GM21381 (cell line): ENCODE results near the gene NPNT.
A peak's percentile ranks its signal among the peaks of the same experiment; 100 is the strongest.
"Not testable (repeated sequence)": the region's sequence is repeated elsewhere in the genome, so short reads cannot be mapped to it uniquely, and the experiment has no call there.

Source experiments
- ATAC-seq: cut with Tn5 transposase; IDR thresholded peaks from one replicate; pipeline ENCODE4 v1.9.1; 2021; ENCODE audit warnings: mild to moderate bottlenecking, moderate library complexity; ENCODE audit not compliant: unreplicated experiment

NPNT gene, protein sequence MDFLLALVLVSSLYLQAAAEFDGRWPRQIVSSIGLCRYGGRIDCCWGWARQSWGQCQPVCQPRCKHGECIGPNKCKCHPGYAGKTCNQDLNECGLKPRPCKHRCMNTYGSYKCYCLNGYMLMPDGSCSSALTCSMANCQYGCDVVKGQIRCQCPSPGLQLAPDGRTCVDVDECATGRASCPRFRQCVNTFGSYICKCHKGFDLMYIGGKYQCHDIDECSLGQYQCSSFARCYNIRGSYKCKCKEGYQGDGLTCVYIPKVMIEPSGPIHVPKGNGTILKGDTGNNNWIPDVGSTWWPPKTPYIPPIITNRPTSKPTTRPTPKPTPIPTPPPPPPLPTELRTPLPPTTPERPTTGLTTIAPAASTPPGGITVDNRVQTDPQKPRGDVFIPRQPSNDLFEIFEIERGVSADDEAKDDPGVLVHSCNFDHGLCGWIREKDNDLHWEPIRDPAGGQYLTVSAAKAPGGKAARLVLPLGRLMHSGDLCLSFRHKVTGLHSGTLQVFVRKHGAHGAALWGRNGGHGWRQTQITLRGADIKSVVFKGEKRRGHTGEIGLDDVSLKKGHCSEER

DNA sequence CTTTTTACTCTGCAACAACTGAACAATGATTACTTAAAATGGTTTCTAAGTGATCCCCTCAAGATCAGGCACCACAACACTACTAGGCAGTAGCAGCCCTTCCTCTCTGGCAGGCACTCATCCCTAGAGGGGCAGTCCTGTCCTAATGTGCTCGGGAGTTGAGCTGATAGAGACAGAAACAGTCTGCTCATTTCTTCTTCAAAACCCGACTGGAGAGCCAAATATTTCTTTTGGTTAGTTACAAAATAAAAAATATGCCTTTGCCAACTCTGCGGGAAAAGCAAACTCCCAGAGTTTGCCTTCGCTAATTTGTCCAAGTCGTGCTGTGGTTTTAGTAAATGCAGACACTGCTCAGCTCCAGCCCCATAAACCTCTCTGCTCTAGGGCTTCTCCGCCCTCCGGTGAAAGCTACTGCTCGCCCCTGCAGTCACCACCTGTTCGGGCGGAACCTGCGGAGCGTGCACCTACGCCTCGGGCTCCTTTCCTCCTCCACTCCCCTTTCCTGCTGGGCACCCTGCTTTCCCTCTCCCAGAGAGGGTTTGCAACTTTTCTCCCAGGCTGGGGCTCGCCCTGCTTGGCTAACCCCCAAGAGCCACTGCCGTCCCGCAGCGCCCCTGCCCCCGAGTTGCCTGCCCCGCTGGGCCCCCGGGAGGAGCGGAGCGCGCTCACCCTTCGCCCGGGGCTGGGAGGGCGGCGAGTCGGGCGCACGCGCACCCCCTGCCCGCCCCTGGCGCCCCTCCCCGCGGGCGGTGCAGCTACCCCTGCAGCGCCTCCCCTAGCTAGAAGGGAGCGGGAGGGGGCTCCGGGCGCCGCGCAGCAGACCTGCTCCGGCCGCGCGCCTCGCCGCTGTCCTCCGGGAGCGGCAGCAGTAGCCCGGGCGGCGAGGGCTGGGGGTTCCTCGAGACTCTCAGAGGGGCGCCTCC lies at the start of gene NPNT:
Gene NPNT, plus strand, starts transcription at position 812 of the 923 bp plus-strand sequence. CDS start 182 bp downstream, outside the sequence.
- ATAC-seq = peak; percentile 19

DNA sequence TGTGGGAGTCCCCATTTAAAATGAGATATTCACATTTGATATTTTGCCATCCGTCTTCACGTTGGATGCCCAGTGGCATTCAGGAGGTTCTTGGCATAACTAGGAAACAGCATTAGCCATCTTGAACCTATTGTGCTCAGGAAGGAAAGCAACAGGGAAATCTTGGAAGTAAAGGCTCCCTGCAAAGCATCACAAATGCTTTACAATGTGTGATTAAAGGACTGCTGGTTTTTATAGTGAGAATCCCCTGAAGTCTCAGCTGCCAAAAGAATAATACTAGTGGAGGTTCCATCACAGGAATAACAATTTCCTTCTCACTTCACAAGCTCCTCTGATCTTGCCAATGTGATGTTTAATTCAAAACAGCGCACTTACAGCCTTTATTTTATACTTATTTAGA lies 49.7 kb upstream of the NPNT start:
- ATAC-seq = no peak

DNA sequence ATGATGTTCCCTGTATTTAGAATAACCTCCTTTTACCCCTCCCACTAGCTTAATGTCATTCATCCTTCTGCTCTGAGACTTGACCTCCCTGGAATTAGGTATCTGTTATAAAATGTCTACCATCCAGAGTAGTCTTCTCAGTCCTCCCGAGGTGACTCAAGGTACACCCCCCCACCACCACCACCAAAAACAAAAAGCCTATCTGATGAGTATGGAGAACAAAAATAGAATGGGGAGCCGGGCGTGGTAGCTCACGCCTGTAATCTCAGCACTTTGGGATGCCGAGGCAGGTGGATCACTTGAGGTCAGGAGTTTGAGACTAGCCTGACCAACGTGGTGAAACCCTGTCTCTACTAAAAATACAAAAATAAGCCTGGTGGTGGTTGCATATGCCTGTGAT lies 46.9 kb upstream of the NPNT start:
- ATAC-seq = not testable (repeated sequence)

DNA sequence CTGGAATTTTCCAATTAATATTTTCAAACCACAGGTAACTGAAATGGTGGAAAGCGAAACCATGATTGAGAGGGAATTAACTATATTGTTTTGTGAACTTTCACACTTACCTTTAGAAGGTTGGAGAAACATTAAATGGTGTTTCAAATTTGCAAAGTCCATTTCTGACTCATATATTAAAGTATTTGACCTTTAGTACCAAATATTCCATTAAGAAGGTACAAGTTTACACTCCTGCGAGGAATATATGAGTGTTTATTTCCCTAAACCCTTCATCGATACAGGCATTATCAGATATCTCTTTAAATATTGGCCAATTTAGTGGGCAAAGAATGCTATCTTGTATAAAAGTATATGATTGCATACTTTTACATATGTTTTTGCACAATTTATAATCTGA lies 44.1 kb upstream of the NPNT start:
- ATAC-seq = no peak

DNA sequence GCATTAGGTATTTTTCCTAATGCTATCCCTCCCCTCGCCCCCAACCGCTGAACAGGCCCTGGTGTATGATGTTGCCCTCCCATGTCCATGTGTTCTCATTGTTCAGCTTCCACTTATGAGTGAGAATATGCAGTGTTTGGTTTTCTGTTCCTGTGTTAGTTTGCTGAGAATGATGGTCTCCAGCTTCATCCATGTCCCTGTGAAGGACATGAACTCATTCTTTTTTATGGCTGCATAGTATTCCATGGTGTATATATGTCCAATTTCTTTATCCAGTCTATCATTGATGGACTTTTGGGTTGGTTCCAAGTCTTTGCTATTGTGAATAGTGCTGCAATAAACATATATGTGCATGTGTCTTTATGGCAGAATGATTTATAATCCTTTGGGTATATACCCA lies 43.0 kb upstream of the NPNT start:
- ATAC-seq = not testable (repeated sequence)

DNA sequence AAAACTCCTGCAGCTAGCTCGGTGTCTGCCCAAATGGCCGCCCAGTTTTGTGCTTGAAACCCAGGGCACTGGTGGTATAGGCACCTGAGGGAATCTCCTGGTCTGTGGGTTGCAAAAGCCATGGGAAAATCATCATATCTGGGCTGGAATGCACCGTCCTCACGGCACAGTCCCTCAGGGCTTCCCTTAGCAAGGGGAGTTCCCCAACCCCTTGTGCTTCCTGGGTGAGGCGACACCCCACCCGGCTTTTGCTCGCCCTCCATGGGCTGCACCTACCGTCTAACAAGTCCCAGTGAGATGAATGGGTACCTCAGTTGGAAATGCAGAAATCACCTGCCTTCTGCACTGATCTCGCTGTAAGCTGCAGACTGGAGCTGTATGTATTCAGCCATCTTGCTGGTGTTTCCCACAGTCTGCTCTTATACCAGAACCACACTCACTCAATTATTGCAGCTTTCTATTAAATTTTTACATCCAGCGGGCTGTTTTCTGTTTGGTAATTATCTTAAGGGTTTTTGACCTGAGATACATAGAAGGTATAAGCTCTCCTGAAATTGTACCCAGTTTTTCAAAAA lies 36.7 kb upstream of the NPNT start:
- ATAC-seq = no peak

DNA sequence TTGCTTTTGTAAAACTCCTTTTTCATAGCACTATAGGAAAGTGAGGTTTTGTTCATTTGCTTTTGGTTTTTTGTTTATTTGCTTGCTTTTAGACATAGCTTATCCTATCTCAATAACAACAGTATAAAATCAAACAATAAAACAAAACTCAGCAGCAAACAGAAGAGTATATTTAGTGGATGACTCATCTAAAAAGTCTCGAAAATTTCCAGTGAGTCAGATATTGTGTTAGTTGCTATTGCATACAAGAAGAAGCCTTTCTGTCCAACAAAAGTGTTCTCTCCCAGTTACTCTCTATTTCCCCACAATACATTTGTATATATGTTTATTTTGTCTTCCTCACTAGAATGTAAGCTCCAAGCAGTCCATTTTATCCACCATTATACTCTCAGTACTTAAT lies 36.0 kb upstream of the NPNT start:
- no peak for ATAC-seq

DNA sequence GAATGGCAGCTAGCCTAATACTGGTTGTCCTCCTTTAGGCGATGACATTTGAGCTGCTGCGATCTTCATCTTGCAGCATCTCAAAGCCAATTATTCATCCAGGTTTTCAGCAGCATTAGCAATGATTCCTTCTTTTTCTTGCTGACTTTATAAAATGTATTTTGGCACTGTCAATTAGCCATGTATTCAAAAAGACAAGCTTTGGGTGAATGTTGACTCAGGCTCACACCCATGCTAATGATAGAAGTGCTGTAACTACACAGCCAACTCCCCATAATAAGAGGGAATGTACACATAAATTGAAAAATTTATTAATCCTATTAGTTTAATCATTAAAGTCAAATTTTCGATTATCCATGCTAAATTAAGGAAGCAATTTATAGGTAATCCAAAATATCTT lies 24.3 kb upstream of the NPNT start:
- ATAC-seq = no peak

DNA sequence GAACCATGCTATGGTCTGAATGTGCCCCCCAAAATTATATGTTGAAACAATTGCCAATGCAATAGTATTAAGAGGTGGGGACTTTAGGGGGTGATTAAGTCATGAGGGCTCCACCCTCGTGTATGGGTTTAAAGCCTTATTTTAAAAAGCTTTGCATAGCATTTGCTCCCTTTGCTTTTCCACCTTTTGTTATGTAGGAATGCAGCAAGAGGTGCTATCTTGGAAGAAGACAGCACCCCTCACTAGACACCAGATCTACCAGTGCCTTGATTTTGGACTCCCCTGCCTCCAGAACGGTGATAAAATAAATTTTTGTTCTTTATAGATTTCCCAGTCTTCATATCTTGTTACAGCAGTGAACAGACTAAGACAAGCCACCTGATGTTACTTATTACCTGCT lies 23.3 kb upstream of the NPNT start:
- ATAC-seq = no peak

DNA sequence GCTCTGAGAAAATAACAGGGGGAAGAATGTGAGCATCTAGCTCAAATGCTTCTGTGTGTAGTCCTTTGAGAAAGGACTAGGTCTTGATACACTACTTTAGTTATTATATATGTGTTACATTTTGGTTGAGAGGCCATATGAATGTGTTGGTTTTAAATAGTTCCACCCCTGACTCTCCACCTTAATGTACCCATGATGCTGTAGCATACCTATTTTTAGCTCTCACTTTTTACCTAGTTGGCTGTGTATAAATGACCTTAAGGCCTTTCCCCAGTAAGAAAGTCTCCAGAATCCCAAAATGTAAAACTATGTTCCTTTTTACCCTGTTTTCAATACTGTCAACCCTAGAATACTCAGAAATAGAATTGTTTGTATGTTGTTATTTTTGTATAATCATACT lies 20.0 kb upstream of the NPNT start:
- no peak for ATAC-seq

DNA sequence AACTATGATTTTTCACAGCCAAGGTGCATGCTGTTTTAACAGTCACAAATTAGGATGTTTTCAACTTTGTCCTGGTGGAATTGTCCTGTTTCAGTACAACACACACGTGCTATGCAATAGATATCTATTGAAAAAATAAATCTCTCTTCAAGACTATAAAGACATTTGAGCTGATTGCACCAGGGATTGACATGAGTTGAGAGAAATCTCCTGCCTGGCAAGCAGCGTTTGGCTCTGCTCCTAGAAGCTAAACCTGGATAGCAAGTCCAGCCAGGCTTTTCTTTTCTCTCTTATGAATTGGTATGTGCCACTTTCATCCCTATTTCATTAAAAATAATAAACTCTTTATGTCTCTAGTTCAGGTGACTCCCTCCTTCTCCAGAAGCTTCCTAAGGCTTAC lies 16.6 kb upstream of the NPNT start:
- no peak for ATAC-seq

DNA sequence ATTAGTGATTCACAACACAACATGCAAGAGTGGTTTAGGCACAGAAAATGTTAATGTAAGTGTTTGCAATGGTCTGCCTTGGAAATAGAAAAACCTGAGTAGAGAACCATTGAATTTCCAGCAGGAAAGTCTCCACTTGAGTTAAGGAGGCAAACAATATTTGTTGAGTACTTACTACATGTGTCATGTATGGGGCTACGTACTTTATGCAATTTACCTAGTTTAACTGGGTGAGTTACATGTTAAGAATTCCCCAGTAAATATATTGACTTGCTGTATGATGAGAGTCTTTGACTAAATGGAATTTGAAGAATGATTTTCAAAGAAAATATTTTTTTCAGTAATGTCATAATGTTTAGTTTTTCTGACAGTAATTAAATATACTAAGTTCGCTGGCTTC lies 7.8 kb upstream of the NPNT start:
- no peak for ATAC-seq

DNA sequence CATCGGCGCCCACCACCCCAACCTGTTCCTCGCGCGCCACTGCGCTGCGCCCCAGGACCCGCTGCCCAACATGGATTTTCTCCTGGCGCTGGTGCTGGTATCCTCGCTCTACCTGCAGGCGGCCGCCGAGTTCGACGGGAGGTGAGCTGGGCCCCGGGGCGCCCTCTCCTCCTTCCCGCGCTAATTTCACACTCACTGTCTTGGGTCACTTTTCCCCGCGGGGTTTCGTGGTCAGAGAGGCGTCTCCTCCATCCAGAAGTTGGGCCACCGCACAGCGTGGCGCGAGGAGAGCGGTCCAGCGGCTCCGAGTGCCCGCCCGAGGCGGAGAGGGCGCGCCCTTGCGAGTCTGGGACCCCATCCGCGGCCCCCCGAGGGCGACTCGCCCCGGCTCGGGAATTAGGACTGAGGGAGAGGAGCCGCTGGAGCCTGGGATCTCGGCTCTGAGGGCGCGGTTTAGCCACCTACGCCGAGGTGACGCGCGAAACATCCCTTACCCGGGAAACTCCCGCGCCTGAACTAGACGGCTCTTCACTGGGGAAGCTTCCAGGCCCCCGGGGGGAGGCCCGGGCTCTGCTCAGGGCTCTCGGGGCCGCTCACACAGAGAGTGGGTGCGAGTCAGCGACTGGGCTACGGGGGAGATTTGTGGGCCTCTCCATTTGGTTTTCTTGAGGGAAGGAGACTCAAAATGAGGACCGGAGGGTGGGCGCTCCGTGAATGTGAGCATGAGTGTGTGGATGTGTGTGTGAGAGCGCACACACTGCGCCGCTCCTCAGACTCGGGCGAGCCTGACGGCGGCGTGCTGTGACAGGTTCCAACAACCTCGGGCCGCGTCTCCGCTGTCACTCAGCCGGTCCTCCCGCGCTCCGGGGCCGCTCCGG lies 551 bp downstream of the NPNT start:
- peak; percentile 40 for ATAC-seq

DNA sequence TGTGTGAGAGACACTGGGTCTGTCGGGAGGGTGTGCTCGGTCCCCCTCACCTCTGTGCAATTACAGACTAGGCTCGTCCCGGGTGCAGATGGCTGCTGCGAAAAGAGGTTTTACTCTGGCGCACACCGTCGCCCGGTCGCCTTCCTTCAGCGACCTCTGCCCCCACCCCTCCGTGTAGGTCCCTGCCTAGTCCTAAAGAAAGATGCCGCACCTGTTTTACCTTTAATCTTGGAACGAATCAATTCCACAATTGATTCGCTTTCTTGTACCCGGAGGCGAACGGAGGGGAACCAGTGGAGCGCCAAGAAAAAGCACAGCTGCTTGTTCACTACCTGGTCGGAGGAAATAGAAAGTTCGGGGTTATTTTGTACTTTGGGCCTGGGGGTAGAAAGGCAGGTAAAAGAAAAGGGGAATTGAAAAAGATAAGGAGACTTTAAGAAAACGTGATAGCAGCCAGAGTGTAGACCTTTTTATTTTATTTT lies 1.2 kb downstream of the NPNT start:
- ATAC-seq = peak; percentile 21

DNA sequence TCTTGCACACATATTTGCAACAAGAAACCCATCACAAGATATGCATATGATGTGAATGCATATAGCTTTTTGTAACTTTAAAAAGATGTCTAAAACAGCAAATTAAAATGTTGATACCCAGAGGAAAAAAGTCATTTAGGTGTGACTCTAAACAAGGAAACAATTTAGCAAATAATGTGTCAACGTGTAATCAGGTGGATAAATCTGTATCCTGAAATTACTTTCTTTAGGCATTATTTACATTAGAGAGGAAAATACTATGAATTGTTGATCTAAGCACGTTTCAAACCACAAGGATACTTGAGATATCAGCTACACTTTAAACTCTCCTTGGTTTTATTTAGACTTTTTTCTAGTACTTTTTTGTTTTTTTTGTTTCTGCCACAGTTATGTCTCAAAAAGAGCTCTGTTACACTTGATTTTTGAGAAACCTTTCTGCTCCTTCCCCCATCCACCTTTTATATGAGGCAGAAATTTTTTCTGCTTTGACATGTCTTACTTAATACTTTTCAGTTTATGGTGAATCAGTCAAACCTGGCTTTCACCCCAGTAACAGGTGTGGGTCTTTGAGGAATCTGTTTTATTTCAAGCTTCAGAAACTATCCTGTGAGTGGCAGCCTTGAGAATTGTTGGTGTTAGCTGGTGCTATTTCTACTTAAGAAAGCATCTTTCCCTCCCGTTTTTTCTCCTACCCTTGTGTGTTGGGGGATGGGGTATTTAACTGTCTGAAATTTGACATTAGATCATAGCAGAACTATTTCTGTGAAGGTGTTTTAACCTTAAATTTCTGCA lies 1.9 kb downstream of the NPNT start:
- ATAC-seq = no peak

DNA sequence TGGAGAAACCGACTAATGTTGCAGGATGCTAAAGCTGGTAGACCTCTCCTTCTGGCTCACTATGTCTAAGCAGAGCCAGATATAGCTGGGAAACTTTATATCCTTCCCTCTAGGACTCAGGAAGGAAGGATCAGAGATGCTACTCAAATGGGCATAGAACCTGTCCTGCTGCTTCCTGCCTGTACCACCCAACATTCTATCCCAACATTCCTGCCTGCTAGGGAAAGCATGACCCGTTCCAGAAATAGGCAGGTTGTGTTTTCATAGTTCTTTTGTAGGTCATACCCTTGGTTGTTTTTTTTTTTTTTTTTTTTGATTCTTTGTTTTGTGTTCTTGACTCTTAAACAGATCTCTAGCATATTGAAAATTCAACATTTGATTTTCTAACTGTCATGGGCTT lies 5.3 kb downstream of the NPNT start:
- ATAC-seq = no peak

DNA sequence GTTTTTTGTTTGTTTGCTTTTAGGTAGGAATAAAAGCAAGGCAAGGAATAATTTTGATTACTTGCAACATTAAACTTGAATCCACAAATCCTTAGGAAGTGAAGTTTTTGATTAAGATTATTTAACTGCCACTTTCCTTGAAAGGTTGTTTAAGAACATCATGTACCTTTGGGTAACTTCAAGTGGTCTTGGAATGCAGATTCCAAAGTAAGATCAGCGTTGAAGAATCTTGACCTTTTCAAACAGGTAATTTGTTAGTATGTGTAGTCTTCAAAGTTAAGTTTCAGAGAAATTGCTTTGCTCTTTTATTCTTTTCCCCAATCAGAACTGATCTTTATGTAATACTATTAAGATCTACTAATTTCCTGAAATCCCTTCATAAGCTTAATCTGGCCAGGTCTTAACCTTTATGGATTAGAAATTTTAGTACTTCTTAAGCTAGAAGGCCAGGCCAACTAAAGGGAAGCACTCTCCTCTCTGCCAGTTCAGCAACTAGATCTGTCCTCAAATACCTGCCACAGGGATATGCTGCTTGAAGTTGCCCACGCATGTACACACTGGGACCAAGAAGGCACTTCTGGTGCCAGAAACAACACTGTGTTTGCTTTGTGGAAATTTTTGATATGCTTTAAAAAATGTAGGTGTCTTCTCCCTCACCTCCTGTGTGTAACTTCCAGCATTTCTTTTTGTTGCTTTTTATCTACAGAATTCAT lies 7.4 kb downstream of the NPNT start:
- no peak for ATAC-seq

DNA sequence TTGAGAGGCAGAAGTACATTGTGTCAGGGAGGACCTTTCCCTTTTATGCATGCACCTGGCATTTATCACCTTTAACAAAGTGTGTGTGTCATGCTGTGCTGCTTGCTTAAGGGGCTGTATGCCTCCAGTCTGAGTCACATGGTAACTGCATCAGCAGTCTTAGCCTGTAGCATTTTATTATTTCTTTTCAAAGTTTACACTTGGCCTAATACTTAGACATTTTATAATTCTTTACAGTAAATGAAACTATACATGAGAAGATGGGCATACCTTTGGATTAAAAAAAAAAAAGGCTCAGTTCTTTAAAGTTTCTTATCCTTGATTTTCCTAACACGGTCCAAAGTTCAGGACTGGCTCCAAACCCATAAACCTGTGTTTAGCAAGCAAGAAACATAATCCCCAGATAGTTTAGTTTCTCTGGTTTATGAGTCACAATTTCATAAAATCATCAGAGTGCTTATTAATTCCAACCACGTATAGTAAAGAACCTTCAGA lies 14.6 kb downstream of the NPNT start:
- ATAC-seq = no peak

DNA sequence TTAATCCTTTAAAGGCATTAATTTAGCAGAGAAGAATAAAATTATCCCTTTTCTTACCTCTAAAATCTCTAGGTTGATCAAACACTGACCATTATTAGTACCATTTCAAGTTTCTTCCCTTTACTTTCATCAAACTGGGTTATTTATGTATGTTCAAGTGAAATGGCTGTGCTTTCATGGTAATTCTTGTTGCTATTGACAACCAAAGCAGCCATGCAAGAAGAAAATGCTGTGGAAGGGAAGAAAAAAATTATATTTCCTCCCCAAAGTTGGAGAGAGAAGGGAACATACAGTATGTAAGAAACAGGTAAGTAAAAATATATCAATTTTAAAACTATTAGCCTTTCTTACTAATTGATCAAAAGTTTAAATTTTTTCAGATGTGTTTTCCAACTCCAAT lies 16.2 kb downstream of the NPNT start:
- ATAC-seq = no peak
